ENCODE results near the gene ABHD12. TPM values are rescaled to one million over a fixed set of nuclear protein-coding genes. Genes with fewer than 3 reads are reported as not detected.
A peak's percentile ranks its signal among the peaks of the same experiment; 100 is the strongest.

The ABHD12 gene
- total and polyA plus RNA-seq, 12 donors = 17.6 to 95.8 (median 54.1) TPM

DNA sequence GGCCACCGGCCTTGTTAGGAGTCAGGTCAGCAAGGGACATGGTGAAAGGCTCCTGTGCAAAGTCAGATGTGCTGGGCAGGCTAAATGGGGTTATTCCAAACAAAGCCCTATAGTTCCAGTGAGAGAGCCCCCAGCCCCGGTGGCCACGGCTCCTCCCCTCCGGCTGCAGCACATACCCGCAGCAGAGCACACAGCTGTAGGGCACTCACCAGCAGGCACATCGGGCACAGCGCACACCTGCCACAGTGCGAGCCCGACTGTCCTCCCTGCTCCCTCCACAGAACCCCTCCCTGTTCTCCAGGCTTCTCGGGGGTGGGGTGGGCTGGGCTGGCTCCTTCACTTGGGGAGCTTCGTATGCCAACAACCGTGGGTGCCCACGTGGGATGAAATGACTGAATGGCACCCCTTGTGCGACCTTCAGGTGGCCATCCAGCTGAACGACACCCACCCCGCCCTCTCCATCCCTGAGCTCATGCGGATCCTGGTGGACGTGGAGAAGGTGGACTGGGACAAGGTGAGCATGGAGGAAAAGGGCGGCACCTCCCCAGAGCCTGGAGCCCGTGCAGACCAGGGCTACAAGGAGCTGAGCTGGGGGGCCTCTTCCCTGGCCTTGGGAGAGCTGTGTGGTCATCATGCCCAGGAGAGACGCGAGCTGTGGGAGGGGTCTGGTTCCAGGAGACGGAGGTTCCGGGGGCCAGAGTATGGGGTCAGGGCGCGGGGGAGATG lies 111.8 kb downstream of the ABHD12 start:
- TF ChIP-seq POLR2A (IDR thresholded peaks at IDR 0.05) = no peak
- TF ChIP-seq, protein P1, sequence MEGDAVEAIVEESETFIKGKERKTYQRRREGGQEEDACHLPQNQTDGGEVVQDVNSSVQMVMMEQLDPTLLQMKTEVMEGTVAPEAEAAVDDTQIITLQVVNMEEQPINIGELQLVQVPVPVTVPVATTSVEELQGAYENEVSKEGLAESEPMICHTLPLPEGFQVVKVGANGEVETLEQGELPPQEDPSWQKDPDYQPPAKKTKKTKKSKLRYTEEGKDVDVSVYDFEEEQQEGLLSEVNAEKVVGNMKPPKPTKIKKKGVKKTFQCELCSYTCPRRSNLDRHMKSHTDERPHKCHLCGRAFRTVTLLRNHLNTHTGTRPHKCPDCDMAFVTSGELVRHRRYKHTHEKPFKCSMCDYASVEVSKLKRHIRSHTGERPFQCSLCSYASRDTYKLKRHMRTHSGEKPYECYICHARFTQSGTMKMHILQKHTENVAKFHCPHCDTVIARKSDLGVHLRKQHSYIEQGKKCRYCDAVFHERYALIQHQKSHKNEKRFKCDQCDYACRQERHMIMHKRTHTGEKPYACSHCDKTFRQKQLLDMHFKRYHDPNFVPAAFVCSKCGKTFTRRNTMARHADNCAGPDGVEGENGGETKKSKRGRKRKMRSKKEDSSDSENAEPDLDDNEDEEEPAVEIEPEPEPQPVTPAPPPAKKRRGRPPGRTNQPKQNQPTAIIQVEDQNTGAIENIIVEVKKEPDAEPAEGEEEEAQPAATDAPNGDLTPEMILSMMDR (IDR thresholded peaks at IDR 0.05) = no peak
- Histone ChIP-seq H3K36me3 (replicated peaks in 1 of 2) (peaks cover 0 to 79% of the 10 kb centered on the region in 2 donors), H3K9me3 (replicated peaks in 1 of 3) (no peaks in the 10 kb centered on the region), H3K4me3 (no peak overlapping the region), H3K27ac (no peak overlapping the region), H3K27me3 (no peaks in the 10 kb centered on the region), H3K4me1 (replicated peaks in 1 of 2) (no peaks in the 10 kb centered on the region)
- intact Hi-C loops (cut with DNase I) = no loop called here
- 92 to 98% (median 95%) methylated on average over 20 to 26 of the region's 26 CpGs for WGBS, 4 donors
- DNase-seq = peak in 5 of 7 donors; percentile 4 to 49 (median 10)

DNA sequence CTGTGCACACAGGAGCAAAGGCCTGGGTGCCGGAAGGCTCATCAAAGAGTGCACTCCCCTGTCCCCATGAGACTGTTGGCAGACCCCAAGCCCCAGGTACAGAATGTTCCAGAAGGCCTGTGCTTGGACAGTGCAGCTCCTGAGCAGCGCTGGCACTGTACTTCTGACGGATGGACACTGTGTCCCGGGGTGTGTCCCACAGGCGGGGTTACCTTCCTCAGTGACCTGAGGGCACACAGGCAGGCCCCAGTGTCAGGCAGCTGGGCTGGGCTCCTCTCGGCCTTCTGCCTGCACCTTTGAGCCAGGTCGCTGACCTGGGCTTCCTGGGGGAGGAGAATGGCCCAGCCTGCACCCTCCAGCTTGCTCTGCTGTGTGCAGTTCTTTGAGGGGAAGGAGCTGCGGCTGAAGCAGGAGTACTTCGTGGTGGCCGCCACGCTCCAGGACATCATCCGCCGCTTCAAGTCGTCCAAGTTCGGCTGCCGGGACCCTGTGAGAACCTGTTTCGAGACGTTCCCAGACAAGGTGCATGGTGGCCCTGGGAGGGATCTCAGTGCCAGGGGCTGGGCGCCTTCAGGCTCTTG lies 112.6 kb downstream of the ABHD12 start:
- no peaks in the 10 kb centered on the region for H3K9me3 ChIP-seq (replicated peaks in 1 of 3)
- TF ChIP-seq, protein P1 (IDR thresholded peaks at IDR 0.05) = no peak
- no peak for TF ChIP-seq POLR2A (IDR thresholded peaks at IDR 0.05)
- H3K4me1 ChIP-seq (replicated peaks in 1 of 2) = no peaks in the 10 kb centered on the region
- WGBS, 4 donors = 90 to 98% (median 94%) methylated on average over 9 to 19 of the region's 19 CpGs
- peaks cover 0 to 73% of the 10 kb centered on the region in 2 donors for H3K36me3 ChIP-seq (replicated peaks in 1 of 2)
- H3K4me3 ChIP-seq = no peak overlapping the region
- peak in 4 of 7 donors; percentile 2 to 48 (median 12) for DNase-seq
- no peak overlapping the region for H3K27ac ChIP-seq
- H3K27me3 ChIP-seq = no peaks in the 10 kb centered on the region
- intact Hi-C loops (cut with DNase I) = no loop called here

DNA sequence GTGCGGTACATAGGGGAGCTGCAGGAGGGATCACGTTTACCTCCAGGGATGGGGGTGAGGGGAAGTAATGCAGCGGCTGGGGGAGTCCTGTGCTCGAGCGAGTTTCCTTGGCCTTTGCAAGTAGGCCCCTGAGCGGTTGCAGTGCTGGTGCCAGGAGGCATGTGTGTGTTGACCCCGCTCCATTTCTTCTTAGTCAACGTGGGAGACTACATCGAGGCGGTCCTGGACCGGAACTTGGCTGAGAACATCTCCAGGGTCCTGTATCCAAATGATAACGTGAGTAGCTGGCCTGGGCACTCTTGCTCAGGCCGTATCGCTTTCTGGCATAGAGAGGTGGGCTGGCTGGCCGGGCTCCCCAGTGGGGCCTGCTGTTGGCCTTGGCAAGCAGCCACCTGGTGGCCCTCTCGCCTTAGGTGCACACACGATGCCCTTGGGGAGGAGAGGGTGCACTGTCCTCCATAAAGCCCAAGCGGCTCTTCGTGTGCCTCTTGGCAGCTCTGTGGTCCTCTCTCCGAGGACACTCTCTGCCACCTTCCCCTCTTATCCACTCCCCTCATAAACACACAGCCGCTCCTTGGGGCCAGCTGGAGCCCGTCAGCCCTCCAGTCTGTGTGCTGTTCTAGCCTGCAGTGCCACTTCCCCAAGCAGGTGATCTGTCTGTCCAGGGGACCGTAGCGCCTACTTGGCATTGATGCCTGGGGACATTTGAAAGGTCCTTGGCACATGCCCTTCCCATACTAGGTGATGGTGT lies 113.4 kb downstream of the ABHD12 start:
- Histone ChIP-seq H3K27ac (no peak overlapping the region), H3K4me1 (replicated peaks in 1 of 2) (no peaks in the 10 kb centered on the region), H3K4me3 (no peak overlapping the region), H3K9me3 (replicated peaks in 1 of 3) (no peaks in the 10 kb centered on the region), H3K27me3 (no peaks in the 10 kb centered on the region), H3K36me3 (replicated peaks in 1 of 2) (peaks cover 0 to 71% of the 10 kb centered on the region in 2 donors)
- intact Hi-C loops (cut with DNase I) = no loop called here
- WGBS, 4 donors = 92 to 95% (median 93%) methylated on average over 20 to 24 of the region's 24 CpGs
- DNase-seq = peak in 5 of 7 donors; percentile 5 to 44 (median 13)
- TF ChIP-seq POLR2A (IDR thresholded peaks at IDR 0.05) = no peak
- TF ChIP-seq, protein P1 (IDR thresholded peaks at IDR 0.05) = no peak

DNA sequence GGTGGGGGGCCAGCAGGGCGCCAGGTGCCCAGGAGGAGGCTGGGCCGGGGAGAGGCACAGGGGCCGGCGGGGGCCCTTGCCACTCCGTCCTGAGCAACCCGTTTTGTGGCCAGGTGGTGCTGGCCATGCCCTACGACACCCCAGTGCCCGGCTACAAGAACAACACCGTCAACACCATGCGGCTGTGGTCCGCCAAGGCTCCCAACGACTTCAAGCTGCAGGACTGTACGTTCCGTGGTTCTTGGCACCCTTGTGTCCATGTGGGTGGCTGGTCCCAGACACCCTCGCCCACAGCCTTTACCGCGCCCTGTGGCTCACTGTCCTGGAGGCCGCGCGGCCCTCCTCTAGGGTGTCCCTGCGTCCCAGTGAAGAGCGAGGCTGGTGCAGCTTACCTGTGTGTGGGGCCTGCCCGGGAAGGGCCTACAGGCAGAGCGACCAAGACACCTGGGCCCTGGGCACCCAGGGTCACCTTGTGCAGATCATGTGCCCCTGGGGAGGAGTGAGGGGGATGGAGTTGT lies 114.0 kb downstream of the ABHD12 start:
- Histone ChIP-seq H3K27me3 (no peaks in the 10 kb centered on the region), H3K36me3 (replicated peaks in 1 of 2) (peaks cover 0 to 70% of the 10 kb centered on the region in 2 donors), H3K27ac (no peak overlapping the region), H3K9me3 (replicated peaks in 1 of 3) (no peaks in the 10 kb centered on the region), H3K4me3 (no peak overlapping the region), H3K4me1 (replicated peaks in 1 of 2) (no peaks in the 10 kb centered on the region)
- intact Hi-C loops (cut with DNase I) = no loop called here
- DNase-seq = peak in 5 of 7 donors; percentile 2 to 45 (median 6)
- TF ChIP-seq, protein P1 (IDR thresholded peaks at IDR 0.05) = no peak
- TF ChIP-seq POLR2A (IDR thresholded peaks at IDR 0.05) = no peak
- 89 to 96% (median 94%) methylated on average over 12 to 24 of the region's 24 CpGs for WGBS, 4 donors
